ENCODE measurements around the gene IGDCC3. TPM values are rescaled to one million over a fixed set of nuclear protein-coding genes. Genes with fewer than 3 reads are reported as not detected.

IGDCC3 gene
- total RNA-seq, 4 donors from 2014 or later, result 0.13 TPM; not detected in 3

GRCh38 chr15:65413760-65414144 is 36.0 kb upstream of the IGDCC3 start:
- 84% methylated on average over 6 of the region's 6 CpGs; no CpG with 5 or more reads in 1 of the 2 donors for WGBS, 2 donors (ENCODE audit: low coverage in 1 of 2)
- Histone ChIP-seq H3K4me3 (no peak overlapping the region), H3K27me3 (peaks cover 32% of the 10 kb centered on the region), H3K9me3 (no peaks in the 10 kb centered on the region), H3K27ac (no peak overlapping the region), H3K36me3 (no peaks in the 10 kb centered on the region), H3K4me1 (peaks cover 0 to 7% (median 0%) of the 10 kb centered on the region in 3 donors)
- no peak for TF ChIP-seq EP300 (IDR thresholded peaks at IDR 0.05)
- TF ChIP-seq CTCF (IDR thresholded peaks at IDR 0.05), result no peak
- no peak for TF ChIP-seq POLR2A (IDR thresholded peaks at IDR 0.05)
- no peak for TF ChIP-seq POLR2AphosphoS5 (IDR thresholded peaks at IDR 0.05)
- no peak for ATAC-seq

DNA sequence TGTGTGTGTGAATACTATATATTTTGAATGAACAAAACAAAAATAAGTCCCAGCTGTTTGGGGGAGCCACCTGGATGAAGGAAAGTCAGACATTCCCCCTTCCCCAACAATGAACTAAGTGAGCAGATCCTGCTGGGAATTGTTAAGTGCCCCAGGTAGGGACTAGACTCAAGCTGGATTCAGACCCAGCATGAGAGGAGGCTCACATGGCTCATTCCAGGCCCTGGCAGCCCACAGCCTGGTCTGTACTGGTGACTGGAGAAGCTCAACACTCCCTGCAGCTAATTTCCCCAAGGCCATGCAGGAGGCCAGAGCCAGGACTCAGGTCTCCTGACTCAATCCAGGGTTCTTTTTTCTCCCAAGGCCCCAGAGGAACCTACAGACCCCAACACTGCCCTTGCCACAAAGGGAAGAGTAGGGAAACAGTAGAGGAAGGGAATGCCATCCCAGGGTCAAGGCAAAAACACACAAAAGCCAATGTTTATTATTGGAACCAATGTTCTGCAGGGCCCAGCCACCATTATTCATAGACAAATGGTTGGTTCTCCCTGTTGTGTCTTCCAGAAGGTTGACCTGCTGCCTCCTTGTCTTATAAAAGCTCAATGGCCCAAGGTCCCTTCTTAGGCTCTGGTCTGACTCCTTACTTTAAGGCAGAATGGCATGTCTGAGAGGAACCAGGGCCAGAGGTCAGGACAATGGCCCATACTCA is 35.4 kb upstream of the IGDCC3 start:
- Histone ChIP-seq H3K4me1 (peaks cover 0 to 7% (median 0%) of the 10 kb centered on the region in 3 donors), H3K4me3 (no peak overlapping the region), H3K27ac (no peak overlapping the region), H3K9me3 (no peaks in the 10 kb centered on the region), H3K27me3 (peaks cover 31% of the 10 kb centered on the region), H3K36me3 (no peaks in the 10 kb centered on the region)
- no peak for ATAC-seq
- TF ChIP-seq POLR2AphosphoS5 (IDR thresholded peaks at IDR 0.05), result no peak
- no peak for TF ChIP-seq EP300 (IDR thresholded peaks at IDR 0.05)
- no peak for TF ChIP-seq CTCF (IDR thresholded peaks at IDR 0.05)
- no peak for TF ChIP-seq POLR2A (IDR thresholded peaks at IDR 0.05)

DNA sequence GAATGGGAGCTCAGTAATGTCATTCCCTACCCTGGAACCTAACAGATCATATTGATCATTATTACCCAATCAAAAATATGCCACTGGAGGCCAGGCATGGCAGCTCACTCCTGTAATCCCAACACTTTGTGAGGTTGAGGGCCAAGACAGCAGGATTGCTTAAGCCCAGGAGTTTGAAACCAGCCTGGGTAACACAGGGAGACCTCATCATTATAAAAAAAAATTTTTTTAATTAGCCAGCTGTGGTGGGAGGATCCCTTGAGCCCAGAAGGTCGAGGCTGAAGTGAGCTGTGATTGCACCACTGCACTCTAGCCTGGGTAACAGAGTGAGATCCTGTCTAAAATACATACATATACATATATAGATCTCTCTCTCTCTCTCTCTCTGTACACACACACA is 34.8 kb upstream of the IGDCC3 start:
- Histone ChIP-seq H3K9me3 (no peaks in the 10 kb centered on the region), H3K27ac (no peak overlapping the region), H3K4me1 (peaks cover 0 to 7% (median 0%) of the 10 kb centered on the region in 3 donors), H3K27me3 (peaks cover 24% of the 10 kb centered on the region), H3K4me3 (no peak overlapping the region), H3K36me3 (no peaks in the 10 kb centered on the region)
- WGBS, 2 donors (ENCODE audit: low coverage in 1 of 2), result 33 to 40% methylated on average over 1 of the region's 1 CpG
- ATAC-seq, result no peak
- no peak for TF ChIP-seq CTCF (IDR thresholded peaks at IDR 0.05)
- TF ChIP-seq POLR2A (IDR thresholded peaks at IDR 0.05), result no peak
- no peak for TF ChIP-seq POLR2AphosphoS5 (IDR thresholded peaks at IDR 0.05)

- no peak overlapping the region for H3K4me3 ChIP-seq
- no peaks in the 10 kb centered on the region for H3K9me3 ChIP-seq
- no peak for TF ChIP-seq POLR2A (IDR thresholded peaks at IDR 0.05)
- TF ChIP-seq EP300 (IDR thresholded peaks at IDR 0.05), result no peak
- no peak for TF ChIP-seq CTCF (IDR thresholded peaks at IDR 0.05)
- TF ChIP-seq POLR2AphosphoS5 (IDR thresholded peaks at IDR 0.05), result no peak
- H3K27ac ChIP-seq, result no peak overlapping the region
- H3K27me3 ChIP-seq, result peaks cover 14% of the 10 kb centered on the region
- H3K4me1 ChIP-seq, result peaks cover 0 to 2% (median 0%) of the 10 kb centered on the region in 3 donors
- 63 to 79% methylated on average over 4 to 5 of the region's 5 CpGs for WGBS, 2 donors (ENCODE audit: low coverage in 1 of 2)
- no peak for ATAC-seq
- no peaks in the 10 kb centered on the region for H3K36me3 ChIP-seq
These were observed 33.8 kb upstream of the IGDCC3 start for GRCh38 chr15:65411465-65412071.

- Histone ChIP-seq H3K27me3 (peaks cover 10% of the 10 kb centered on the region), H3K4me1 (no peaks in the 10 kb centered on the region), H3K4me3 (no peak overlapping the region), H3K36me3 (no peaks in the 10 kb centered on the region), H3K27ac (no peak overlapping the region), H3K9me3 (no peaks in the 10 kb centered on the region)
- TF ChIP-seq CTCF (IDR thresholded peaks at IDR 0.05) (no peak), POLR2A (IDR thresholded peaks at IDR 0.05) (no peak), EP300 (IDR thresholded peaks at IDR 0.05) (no peak), POLR2AphosphoS5 (IDR thresholded peaks at IDR 0.05) (no peak)
- ATAC-seq, result no peak
- WGBS, 2 donors (ENCODE audit: low coverage in 1 of 2), result 60 to 79% methylated on average over 1 to 6 of the region's 10 CpGs
These were observed 33.2 kb upstream of the IGDCC3 start for GRCh38 chr15:65410972-65411371.
